Natural killer cell (primary cell): ENCODE data around the gene MEAK7. TPM values are rescaled to one million over a fixed set of nuclear protein-coding genes. Genes with fewer than 3 reads are reported as not detected.

ENCODE experiments used
- ATAC-seq, 3 donors: fragments of 150-1000 bp in 2 of 3; fragments of 200-7000 bp in 1 of 3; cut with Tn5 transposase; 1 replicate in 1 of 3; 2 replicates in 2 of 3; pipeline ENCODE4 v1.10.0; 2021; ENCODE audit warnings: mild to moderate bottlenecking in 2 of 3, moderate library complexity in 2 of 3
- DNase-seq, 2 donors: peaks; one replicate each; pipeline versions ENCODE4 v3.0.0 to v3.0.0-alpha.2; 2013 to 2021; ENCODE audit warnings: mixed read lengths in 1 of 2
- H3K27ac ChIP-seq: one replicate; pipeline ENCODE4 v1.5.1; 2013; ENCODE audit warnings: mild to moderate bottlenecking, low read length
- H3K27me3 ChIP-seq: one replicate; pipeline ENCODE4 v1.6.1; 2013; ENCODE audit warnings: low read length; ENCODE audit not compliant: control insufficient read depth, insufficient read depth
- H3K36me3 ChIP-seq: one replicate; pipeline ENCODE4 v1.6.1; 2013; ENCODE audit warnings: low read length; ENCODE audit not compliant: control insufficient read depth, insufficient read depth
- H3K4me1 ChIP-seq: one replicate; pipeline ENCODE4 v1.6.1; 2013; ENCODE audit warnings: low read length; ENCODE audit not compliant: control insufficient read depth, insufficient read depth
- H3K4me3 ChIP-seq: one replicate; pipeline ENCODE4 v1.5.1; 2013; ENCODE audit warnings: low read length
- H3K9me3 ChIP-seq: one replicate; pipeline ENCODE4 v1.6.1; 2013; ENCODE audit warnings: low read length; ENCODE audit not compliant: control insufficient read depth, insufficient read depth
- H3K27ac Mint-ChIP-seq, 2 donors: one replicate each; pipeline ENCODE4 v1.8.0; 2022; ENCODE audit warnings: mild to moderate bottlenecking in 2 of 2, mixed read lengths in 2 of 2, moderate library complexity in 1 of 2
- H3K27me3 Mint-ChIP-seq, 2 donors: one replicate each; pipeline ENCODE4 v1.8.0; 2022; ENCODE audit warnings: low read depth in 2 of 2, mixed read lengths in 2 of 2
- H3K36me3 Mint-ChIP-seq: one replicate; pipeline ENCODE4 v1.8.0; 2022; ENCODE audit warnings: mixed read lengths
- H3K4me1 Mint-ChIP-seq, 2 donors: one replicate each; pipeline ENCODE4 v1.8.0; 2022; ENCODE audit warnings: mixed read lengths in 2 of 2
- H3K4me3 Mint-ChIP-seq: one replicate; pipeline ENCODE4 v1.8.0; 2022; ENCODE audit warnings: mild to moderate bottlenecking, moderate library complexity, mixed read lengths
- H3K9me3 Mint-ChIP-seq, 2 donors: one replicate each; pipeline ENCODE4 v1.8.0; 2022; ENCODE audit warnings: mixed read lengths in 2 of 2
- WGBS: methylation state at CpG from one replicate; pipeline ENCODE4 v1.1.7; 2013; ENCODE audit warnings: missing lambda C conversion rate; ENCODE audit not compliant: insufficient coverage; 5-methylcytosine and 5-hydroxymethylcytosine counted together
- intact Hi-C: fragments of 100-400 bp; cut with micrococcal nuclease; formaldehyde crosslinking; loops from one replicate; pipeline ENCODE4 v1.14.2; 2022
- total RNA-seq, 4 donors: library from RNA; stranded (reverse); fragments of 120-200 nt in 1 of 4; gene quantifications; one replicate each; pipeline versions ENCODE4 v1.2.3 to v1.2.4, GENCODE V29; 2013 to 2022
- TF ChIP-seq, protein P1 (sequence below): fragments of 200-600 bp; IDR thresholded peaks from one replicate; pipeline ENCODE4 v1.8.0; 2022; ENCODE audit warnings: antibody characterized with exemption

MEAK7 gene
- total RNA-seq, 3 donors from 2014 or later (not counting 1 experiment from before 2014, with no cell fraction given) = 4.8 to 8.5 (median 4.8) TPM

- Histone ChIP-seq H3K36me3 (no peaks in the 10 kb centered on the region), H3K27me3 (no peaks in the 10 kb centered on the region), H3K9me3 (peaks cover 3% of the 10 kb centered on the region), H3K27ac (no peak overlapping the region), H3K4me3 (no peak overlapping the region), H3K4me1 (no peaks in the 10 kb centered on the region)
- no peaks in the 10 kb centered on the region for H3K4me1 Mint-ChIP-seq
- peaks cover 0 to 2% of the 10 kb centered on the region in 2 donors for H3K27me3 Mint-ChIP-seq
- TF ChIP-seq, protein P1, sequence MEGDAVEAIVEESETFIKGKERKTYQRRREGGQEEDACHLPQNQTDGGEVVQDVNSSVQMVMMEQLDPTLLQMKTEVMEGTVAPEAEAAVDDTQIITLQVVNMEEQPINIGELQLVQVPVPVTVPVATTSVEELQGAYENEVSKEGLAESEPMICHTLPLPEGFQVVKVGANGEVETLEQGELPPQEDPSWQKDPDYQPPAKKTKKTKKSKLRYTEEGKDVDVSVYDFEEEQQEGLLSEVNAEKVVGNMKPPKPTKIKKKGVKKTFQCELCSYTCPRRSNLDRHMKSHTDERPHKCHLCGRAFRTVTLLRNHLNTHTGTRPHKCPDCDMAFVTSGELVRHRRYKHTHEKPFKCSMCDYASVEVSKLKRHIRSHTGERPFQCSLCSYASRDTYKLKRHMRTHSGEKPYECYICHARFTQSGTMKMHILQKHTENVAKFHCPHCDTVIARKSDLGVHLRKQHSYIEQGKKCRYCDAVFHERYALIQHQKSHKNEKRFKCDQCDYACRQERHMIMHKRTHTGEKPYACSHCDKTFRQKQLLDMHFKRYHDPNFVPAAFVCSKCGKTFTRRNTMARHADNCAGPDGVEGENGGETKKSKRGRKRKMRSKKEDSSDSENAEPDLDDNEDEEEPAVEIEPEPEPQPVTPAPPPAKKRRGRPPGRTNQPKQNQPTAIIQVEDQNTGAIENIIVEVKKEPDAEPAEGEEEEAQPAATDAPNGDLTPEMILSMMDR = no peak
- no peak overlapping the region for H3K27ac Mint-ChIP-seq
- peaks cover 0 to 8% of the 10 kb centered on the region in 2 donors for H3K9me3 Mint-ChIP-seq
- no peak overlapping the region for H3K4me3 Mint-ChIP-seq
- intact Hi-C loops = no loop called here
- ATAC-seq (no peak), DNase-seq (no peak)
- H3K36me3 Mint-ChIP-seq = peaks cover 7% of the 10 kb centered on the region
- WGBS = 68% methylated on average over 1 of the region's 1 CpG
Measured at GRCh38 chr16:84467256-84467655, 37.2 kb downstream of the MEAK7 start.

- ATAC-seq (no peak), DNase-seq (no peak)
- H3K36me3 Mint-ChIP-seq = peaks cover 7% of the 10 kb centered on the region
- H3K27ac Mint-ChIP-seq = no peak overlapping the region
- H3K36me3 ChIP-seq = no peaks in the 10 kb centered on the region
- H3K27me3 ChIP-seq = no peaks in the 10 kb centered on the region
- H3K4me1 Mint-ChIP-seq = no peaks in the 10 kb centered on the region
- H3K4me1 ChIP-seq = no peaks in the 10 kb centered on the region
- H3K27me3 Mint-ChIP-seq = peaks cover 0 to 2% of the 10 kb centered on the region in 2 donors
- intact Hi-C loops = no loop called here
- H3K27ac ChIP-seq = no peak overlapping the region
- 0% methylated on average over 1 of the region's 4 CpGs for WGBS
- peaks cover 0 to 8% of the 10 kb centered on the region in 2 donors for H3K9me3 Mint-ChIP-seq
- TF ChIP-seq, protein P1 = no peak
- no peak overlapping the region for H3K4me3 Mint-ChIP-seq
- H3K9me3 ChIP-seq = peaks cover 3% of the 10 kb centered on the region
- H3K4me3 ChIP-seq = no peak overlapping the region
Measured at GRCh38 chr16:84466692-84467091, 37.8 kb downstream of the MEAK7 start.

DNA sequence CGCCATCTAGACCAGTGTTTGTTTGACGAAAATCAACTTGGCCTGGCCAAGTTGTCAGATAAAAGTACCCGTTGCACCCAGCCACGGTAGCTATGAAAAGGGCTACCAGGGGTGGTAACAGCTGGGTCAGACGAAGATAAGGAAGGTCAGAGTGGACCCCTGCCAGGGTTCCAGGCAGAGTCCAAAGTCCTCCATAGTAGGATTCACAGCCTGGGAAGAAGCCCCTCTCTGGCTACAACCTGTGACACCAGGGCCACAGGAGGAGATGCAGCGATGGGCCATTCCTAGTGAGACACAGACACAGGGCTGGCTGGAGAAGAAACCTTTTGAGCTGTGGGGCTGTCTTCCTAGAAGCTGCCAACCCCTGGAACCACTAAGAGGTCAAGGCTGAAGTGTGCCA, 39.3 kb downstream of the MEAK7 start:
- 98% methylated on average over 6 of the region's 6 CpGs for WGBS
- Mint-ChIP-seq H3K4me3 (no peak overlapping the region), H3K4me1 (no peaks in the 10 kb centered on the region), H3K27me3 (peaks cover 0 to 2% of the 10 kb centered on the region in 2 donors), H3K36me3 (peaks cover 7% of the 10 kb centered on the region), H3K27ac (no peak overlapping the region), H3K9me3 (peaks cover 0 to 8% of the 10 kb centered on the region in 2 donors)
- TF ChIP-seq, protein P1 = no peak
- no peaks in the 10 kb centered on the region for H3K36me3 ChIP-seq
- H3K27ac ChIP-seq = no peak overlapping the region
- DNase-seq (no peak), ATAC-seq (no peak)
- peaks cover 3% of the 10 kb centered on the region for H3K9me3 ChIP-seq
- intact Hi-C loops = no loop called here
- H3K4me3 ChIP-seq = no peak overlapping the region
- no peaks in the 10 kb centered on the region for H3K27me3 ChIP-seq
- H3K4me1 ChIP-seq = no peaks in the 10 kb centered on the region

- H3K27me3 Mint-ChIP-seq = peaks cover 0 to 2% of the 10 kb centered on the region in 2 donors
- H3K4me3 Mint-ChIP-seq = no peak overlapping the region
- peaks cover 0 to 8% of the 10 kb centered on the region in 2 donors for H3K9me3 Mint-ChIP-seq
- H3K36me3 ChIP-seq = no peaks in the 10 kb centered on the region
- no peaks in the 10 kb centered on the region for H3K4me1 Mint-ChIP-seq
- no peaks in the 10 kb centered on the region for H3K27me3 ChIP-seq
- peaks cover 3% of the 10 kb centered on the region for H3K9me3 ChIP-seq
- H3K4me3 ChIP-seq = no peak overlapping the region
- H3K27ac ChIP-seq = no peak overlapping the region
- no peak for DNase-seq
- H3K4me1 ChIP-seq = no peaks in the 10 kb centered on the region
- peaks cover 7% of the 10 kb centered on the region for H3K36me3 Mint-ChIP-seq
- TF ChIP-seq, protein P1 = no peak
- H3K27ac Mint-ChIP-seq = no peak overlapping the region
- no peak for ATAC-seq
- WGBS = 89% methylated on average over 6 of the region's 6 CpGs
- intact Hi-C loops = no loop called here
Measured at GRCh38 chr16:84464116-84464515, 40.3 kb downstream of the MEAK7 start.
